Measurements from ENCODE around the gene KLHDC8A.
"Not testable (repeated sequence)": the region's sequence is repeated elsewhere in the genome, so short reads cannot be mapped to it uniquely, and the experiment has no call there.

KLHDC8A gene, protein sequence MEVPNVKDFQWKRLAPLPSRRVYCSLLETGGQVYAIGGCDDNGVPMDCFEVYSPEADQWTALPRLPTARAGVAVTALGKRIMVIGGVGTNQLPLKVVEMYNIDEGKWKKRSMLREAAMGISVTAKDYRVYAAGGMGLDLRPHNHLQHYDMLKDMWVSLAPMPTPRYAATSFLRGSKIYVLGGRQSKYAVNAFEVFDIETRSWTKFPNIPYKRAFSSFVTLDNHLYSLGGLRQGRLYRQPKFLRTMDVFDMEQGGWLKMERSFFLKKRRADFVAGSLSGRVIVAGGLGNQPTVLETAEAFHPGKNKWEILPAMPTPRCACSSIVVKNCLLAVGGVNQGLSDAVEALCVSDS

GRCh38 chr1:205356440-205357139, at the start of gene KLHDC8A:
Gene KLHDC8A, minus strand, starts transcription at chr1:205356922. Its CDS starts 13,318 bp downstream, at chr1:205343604.
- peak; percentile 22 to 66 (median 61) for DNase-seq

DNA sequence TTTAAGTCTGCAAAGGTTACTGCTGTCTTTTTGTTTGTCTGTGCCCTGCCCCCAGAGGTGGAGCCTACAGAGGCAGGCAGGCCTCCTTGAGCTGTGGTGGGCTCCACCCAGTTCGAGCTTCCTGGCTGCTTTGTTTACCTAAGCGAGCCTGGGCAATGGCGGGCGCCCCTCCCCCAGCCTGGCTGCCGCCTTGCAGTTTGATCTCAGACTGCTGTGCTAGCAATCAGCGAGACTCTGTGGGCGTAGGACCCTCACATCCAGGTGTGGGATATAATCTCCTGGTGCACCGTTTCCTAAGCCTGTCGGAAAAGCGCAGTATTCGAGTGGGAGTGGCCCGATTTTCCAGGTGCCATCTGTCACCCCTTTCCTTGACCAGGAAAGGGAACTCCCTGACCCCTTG, 49.5 kb upstream of the KLHDC8A start:
- DNase-seq, result not testable (repeated sequence)

- DNase-seq, result not testable (repeated sequence)
Observed at GRCh38 chr1:205404484-205404883, 47.8 kb upstream of the KLHDC8A start.

- no peak for DNase-seq
Observed at GRCh38 chr1:205398586-205398985, 41.9 kb upstream of the KLHDC8A start.

DNA sequence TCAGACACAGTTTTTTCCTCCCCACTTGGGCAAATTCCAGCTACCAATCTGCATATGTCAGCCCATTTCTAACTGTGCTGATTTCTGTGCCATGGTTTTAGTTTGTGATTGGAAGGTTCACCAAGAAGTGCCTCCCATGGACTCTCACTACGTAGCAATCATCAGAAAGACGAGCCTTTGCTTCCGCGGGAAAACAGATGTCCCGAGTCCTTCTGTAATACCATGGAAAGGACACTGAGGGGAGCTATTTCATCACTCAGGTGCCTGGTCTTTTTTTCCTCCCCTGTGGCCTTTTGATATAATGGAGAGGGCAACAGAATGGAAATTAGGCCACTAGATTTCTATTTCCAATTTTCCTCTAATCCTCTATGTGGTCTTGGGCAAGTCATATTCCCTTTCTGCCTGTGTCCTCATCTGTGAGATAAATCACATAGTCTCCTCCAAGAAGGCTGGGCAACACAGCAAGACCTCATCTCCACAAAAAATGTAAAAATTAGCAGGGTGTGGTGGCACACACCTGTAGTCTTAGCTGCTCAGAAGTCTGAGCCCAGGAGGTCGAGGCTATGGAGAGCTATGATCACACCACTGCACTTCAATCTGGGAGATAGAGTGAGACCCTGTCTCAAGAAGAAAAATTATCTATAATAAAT, 40.4 kb upstream of the KLHDC8A start:
- peak; percentile 47 to 92 (median 85) for DNase-seq

DNA sequence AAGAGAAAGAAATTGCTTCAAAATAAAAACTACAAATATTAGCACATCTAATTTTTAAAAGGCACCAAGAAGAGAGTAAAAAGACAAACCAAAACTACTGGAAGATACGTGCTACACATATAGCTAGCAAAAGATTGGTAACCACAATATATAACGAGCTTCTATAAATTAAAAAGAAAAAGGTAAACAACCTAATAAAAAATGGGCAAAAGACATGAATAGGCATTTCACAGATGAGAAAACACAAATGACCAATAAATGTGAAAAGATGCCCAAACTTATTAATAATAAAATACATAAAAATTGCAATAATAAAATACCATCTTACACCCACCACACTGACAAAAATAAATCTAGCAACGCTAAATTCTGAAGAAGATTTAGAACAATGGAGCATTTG, 38.9 kb upstream of the KLHDC8A start:
- DNase-seq, result no peak

DNA sequence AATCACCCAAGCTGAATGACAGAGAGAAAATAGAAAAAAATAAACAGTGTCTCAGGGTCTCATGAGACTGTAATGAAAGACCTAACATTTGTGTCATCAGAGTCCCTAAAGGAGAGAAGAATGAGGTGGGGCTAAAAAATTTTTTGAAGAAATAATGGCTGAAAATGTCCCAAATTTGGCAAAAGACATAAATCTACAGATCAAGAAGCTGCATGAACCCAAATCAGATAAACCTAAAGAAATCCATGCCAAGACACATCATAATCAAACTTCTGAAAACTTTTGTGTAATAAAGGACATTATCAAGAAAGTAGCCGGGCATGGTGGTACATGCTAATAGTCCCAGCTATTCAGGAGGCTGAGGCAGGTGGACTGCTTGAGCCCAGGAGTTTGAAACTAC, 35.9 kb upstream of the KLHDC8A start:
- no peak for DNase-seq

GRCh38 chr1:205391386-205391785, 34.7 kb upstream of the KLHDC8A start:
- DNase-seq, result no peak

DNA sequence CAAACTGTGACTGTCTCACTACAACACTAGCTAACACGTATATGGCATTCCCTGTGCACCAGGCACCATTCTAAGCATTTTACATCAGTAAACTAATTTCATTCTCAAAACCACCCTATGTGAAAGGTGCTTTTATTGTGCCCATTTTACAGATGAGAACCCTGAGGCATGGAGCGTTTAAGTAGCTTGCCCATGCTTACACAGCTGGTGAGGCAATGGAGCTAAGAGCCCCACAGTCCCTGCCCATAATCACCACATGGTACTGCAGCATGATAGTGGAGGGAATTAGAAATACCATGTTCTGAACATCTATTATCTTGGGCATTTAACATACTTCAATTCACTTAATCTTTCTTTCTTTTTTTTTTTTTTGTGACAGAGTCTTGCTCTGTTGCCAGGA, 31.1 kb upstream of the KLHDC8A start:
- DNase-seq, result no peak

- not testable (repeated sequence) for DNase-seq
Observed at GRCh38 chr1:205382990-205383389, 26.3 kb upstream of the KLHDC8A start.

DNA sequence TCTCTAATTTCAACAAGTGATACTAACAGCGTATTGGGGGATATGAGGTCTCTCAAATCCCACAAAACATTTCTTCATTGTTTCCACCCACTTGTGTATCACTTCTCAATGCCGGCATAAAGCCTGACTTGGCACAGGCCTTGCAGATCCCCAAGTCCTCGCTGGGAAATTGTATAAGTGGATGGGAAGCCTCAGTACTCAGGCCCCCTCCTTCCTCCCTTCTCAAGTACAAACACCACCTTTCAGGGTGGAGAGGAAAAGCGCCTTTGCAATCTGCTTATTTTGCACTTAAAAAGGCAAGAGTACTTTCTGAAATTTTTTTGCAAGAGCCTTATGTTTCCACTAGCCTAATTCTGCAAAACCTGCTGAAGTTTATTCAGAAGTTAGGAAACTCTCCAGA, 25.8 kb upstream of the KLHDC8A start:
- DNase-seq, result peak in 1 of 3 experiments; percentile 49

GRCh38 chr1:205381305-205381704, 24.6 kb upstream of the KLHDC8A start:
- no peak for DNase-seq

DNA sequence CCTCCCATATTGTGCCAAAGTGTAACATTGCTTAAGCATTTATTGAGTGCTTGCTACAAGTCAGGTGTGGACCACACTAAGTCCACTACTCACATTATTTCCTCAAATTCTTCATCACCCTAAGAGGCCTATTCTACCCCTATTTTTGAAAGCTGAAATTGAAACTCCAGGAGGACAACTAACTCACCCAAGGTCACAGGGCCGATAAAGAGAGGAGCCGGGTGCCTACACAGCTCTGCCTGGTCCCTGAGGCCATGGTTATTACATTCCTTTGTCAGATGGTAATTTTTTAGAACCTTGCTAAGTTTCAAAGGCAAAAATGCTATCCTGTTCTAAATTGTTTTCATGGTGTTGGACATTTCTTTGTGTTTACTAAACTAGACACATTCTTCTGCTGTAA, 24.2 kb upstream of the KLHDC8A start:
- no peak for DNase-seq

DNA sequence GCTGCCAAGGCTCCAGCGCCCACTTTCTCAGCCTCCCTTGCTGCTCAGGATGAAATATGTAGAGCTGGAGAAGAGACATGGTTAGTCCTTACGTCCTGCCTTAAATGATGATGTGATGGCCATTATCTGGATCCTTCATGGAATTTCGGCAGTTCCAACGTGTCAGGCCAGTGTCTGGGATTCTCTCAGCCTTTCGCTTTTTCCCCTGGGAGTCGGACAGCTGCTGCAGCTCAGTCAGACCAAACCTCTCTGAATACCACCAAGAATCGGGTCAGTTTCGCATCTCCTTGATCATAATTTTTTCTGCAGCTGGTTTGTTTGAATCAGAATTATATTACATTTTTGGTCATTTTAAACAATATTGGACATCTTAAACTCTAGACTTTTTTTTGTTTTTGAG, 22.3 kb upstream of the KLHDC8A start:
- no peak for DNase-seq

DNA sequence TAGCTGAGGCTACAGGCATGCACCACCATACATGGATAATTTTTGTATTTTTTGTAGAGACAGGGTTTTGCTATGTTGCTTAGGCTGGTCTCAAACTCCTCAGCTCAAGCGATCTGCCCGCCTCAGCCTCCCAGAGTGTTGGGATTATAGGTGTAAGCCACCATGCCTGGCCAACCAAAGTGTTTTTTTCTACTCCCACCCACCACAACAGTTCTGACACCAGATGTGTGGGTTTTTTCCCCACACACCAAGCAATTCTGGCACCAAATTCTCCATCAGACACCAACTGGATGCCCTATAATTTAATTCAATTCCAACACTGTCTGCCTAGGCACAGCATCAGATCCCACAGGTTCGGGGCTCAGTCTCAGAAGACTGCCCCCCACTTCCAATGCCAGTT, 20.6 kb upstream of the KLHDC8A start:
- no peak for DNase-seq

DNA sequence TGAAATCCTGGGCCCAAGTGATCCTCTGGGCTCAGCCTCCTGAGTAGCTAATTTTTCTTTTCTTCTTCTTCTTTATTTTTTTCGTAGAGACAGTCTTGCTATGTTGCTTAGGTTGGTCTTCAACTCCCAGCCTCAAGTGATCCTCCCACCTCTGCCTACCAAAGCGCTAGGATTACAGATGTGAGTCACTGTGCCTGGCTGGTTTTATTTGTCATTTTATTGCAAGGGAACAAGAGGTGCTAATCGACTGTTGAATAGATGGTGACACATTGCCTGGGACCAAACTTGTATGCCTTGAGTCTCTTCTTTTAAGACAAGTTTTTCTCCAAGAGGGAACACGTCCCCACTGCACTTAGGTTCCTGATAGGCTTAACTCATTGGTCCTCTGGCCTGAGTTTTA, 20.0 kb upstream of the KLHDC8A start:
- no peak for DNase-seq

GRCh38 chr1:205375835-205376545, 19.3 kb upstream of the KLHDC8A start:
- peak; percentile 19 to 87 (median 41) for DNase-seq

DNA sequence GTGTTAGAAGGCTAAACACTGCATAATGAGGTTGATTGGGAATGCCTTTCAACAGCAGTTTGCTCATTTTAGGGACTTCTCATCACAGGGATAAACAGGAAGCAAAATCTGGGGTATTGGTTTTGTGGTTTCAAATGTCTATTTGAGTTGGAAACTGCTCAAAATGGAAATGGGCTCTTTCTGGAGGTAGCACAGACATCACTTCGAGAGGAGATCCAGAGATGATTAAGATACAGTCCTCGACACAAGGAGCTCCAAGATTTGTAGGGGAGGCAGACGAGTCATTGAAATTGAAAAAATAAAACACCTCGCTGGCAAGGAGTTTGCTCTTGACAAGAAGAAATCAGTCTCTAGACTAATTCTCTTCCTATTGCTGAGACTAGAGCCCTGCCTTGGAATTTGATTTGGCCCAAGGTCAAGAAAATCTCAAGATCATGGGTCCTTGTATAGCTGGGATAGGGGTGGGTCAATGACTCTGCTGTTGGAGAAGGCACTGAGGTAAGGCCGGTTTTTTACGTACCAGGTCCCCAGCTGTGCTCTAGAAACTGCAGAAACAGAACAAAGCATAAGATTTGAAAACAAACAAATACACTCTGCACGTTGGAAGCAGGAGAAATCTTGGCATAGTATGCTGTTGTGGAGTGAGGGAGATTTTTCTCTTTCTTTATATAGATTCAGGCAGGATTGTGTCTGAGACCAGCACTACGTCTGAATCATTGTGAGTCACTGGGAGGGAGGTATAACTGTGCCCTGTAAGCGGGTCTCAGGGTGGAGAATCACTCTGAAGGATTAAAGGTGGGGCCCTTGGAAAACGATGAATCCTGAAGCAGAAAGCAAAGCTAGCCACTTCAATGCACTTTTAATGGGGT, 17.7 kb upstream of the KLHDC8A start:
- DNase-seq, result no peak

GRCh38 chr1:205373798-205374175, 17.1 kb upstream of the KLHDC8A start:
- no peak for DNase-seq

- DNase-seq, result peak in 1 of 3 experiments; percentile 43
Observed at GRCh38 chr1:205373022-205373797, 16.5 kb upstream of the KLHDC8A start.

All from NCI-H1417 (cell line).